ENCODE data around the gene TUBB6.

DNA sequence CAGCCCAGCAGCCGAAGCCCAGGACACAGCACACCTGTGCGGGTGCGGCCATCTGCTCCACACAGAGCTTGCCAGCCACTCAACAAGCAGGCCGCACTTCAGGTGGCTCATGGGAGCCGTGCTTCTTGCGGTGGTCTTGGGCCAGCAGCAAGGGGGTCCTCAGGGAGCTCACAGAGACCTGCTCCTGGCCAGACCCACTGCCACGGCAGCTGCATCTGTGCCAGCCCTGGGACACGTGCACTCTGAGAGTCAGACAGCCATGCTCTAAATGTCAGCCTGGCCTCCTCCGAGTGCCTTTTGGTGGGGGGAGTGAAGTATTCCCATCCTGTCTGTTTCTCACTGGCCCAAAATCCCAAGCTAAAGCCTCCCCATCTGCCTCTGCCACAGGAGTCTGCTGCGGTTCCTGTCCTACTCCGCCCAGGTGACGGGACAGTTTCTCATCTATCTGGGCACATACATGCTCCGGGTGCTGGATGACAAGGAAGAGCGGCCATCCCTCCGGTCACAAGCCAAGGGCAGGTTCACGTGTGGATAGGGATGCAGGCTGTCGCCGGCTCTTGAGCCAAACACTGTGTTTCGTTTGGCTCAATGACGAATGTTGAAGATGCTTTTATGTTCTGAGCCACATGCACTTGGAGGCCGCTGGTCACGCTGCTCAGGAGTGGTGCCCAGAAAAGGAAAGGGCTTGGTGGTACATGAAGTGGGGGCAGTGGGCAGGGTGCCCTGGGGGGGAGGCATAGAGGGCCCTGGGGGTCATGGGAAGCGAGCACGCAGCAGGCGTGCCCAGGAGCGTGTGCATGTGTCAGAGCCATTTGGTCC is 31.1 kb upstream of the TUBB6 start:
- TF ChIP-seq, protein P1, sequence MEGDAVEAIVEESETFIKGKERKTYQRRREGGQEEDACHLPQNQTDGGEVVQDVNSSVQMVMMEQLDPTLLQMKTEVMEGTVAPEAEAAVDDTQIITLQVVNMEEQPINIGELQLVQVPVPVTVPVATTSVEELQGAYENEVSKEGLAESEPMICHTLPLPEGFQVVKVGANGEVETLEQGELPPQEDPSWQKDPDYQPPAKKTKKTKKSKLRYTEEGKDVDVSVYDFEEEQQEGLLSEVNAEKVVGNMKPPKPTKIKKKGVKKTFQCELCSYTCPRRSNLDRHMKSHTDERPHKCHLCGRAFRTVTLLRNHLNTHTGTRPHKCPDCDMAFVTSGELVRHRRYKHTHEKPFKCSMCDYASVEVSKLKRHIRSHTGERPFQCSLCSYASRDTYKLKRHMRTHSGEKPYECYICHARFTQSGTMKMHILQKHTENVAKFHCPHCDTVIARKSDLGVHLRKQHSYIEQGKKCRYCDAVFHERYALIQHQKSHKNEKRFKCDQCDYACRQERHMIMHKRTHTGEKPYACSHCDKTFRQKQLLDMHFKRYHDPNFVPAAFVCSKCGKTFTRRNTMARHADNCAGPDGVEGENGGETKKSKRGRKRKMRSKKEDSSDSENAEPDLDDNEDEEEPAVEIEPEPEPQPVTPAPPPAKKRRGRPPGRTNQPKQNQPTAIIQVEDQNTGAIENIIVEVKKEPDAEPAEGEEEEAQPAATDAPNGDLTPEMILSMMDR (IDR thresholded peaks at IDR 0.05): no peak
- no peak for TF ChIP-seq POLR2A (IDR thresholded peaks at IDR 0.05)

Data from right lobe of liver (tissue), 4 donors.